PFSK-1 (cell line): ENCODE results near the gene CEP170B.

Experiments used
- FOXP2 ChIP-seq: optimal IDR thresholded peaks from 2 replicates; pipeline ENCODE3; 2011; ENCODE audit warnings: borderline replicate concordance, control low read depth, inconsistent platforms; ENCODE audit not compliant: insufficient read depth; ENCODE audit errors: extremely low read length, extremely low read depth
- POLR2AphosphoS5 ChIP-seq: IDR thresholded peaks from 2 replicates; pipeline ENCODE4 v1.6.1; 2012; ENCODE audit warnings: low read depth, mild to moderate bottlenecking, control low read depth, low read length, moderate library complexity
- REST ChIP-seq, 2 experiments: IDR thresholded peaks; 2 replicates each; pipeline versions ENCODE4 v1.6.1 to v1.8.0; 2011 to 2012; ENCODE audit warnings: low read depth in 2 of 2, low read length in 2 of 2, control low read depth in 1 of 2, inconsistent platforms in 1 of 2, mild to moderate bottlenecking in 1 of 2, moderate library complexity in 1 of 2; ENCODE audit not compliant: insufficient read depth in 1 of 2
- SIN3A ChIP-seq: IDR thresholded peaks from 2 replicates; pipeline ENCODE4 v1.6.1; 2012; ENCODE audit warnings: mild to moderate bottlenecking, low read length, moderate library complexity, borderline replicate concordance; ENCODE audit not compliant: insufficient read depth
- TAF1 ChIP-seq: IDR thresholded peaks from 2 replicates; pipeline ENCODE4 v1.6.1; 2012; ENCODE audit warnings: low read length, control low read depth, borderline replicate concordance; ENCODE audit not compliant: insufficient read depth

CEP170B gene

GRCh38 chr14:104925855-104926609, 61.0 kb downstream of the CEP170B start:
- TF ChIP-seq FOXP2, result no peak
- no peak for TF ChIP-seq POLR2AphosphoS5
- no peak for TF ChIP-seq SIN3A
- TF ChIP-seq TAF1, result no peak

GRCh38 chr14:104926619-104927431, 61.8 kb downstream of the CEP170B start:
- TF ChIP-seq REST (IDR thresholded peaks at IDR 0.05; ENCODE audit: insufficient read depth in 1 of 2, low read depth in 2 of 2, low read length in 2 of 2) (no peak), FOXP2 (no peak), SIN3A (no peak)

- TF ChIP-seq SIN3A (no peak), TAF1 (no peak)
These were observed 62.4 kb downstream of the CEP170B start for GRCh38 chr14:104927432-104927816.

GRCh38 chr14:104927901-104928300, 62.8 kb downstream of the CEP170B start:
- no peak for TF ChIP-seq TAF1
- TF ChIP-seq REST (IDR thresholded peaks at IDR 0.05; ENCODE audit: insufficient read depth in 1 of 2, low read depth in 2 of 2, low read length in 2 of 2), result no peak
- TF ChIP-seq POLR2AphosphoS5, result no peak
- no peak for TF ChIP-seq SIN3A
- TF ChIP-seq FOXP2, result no peak

GRCh38 chr14:104928391-104929133, 63.5 kb downstream of the CEP170B start:
- TF ChIP-seq FOXP2, result no peak

GRCh38 chr14:104929268-104930230, 64.5 kb downstream of the CEP170B start:
- TF ChIP-seq TAF1, result no peak
